Kidney (tissue), 14 donors: ENCODE data around the gene POLRMT. TPM values are rescaled to one million over a fixed set of nuclear protein-coding genes. Genes with fewer than 3 reads are reported as not detected.

ENCODE experiments used
- DNase-seq, 5 donors: peaks; one replicate each; pipeline ENCODE4 v3.0.0-alpha.2; 2013 to 2020
- FAIRE-seq: peaks from 2 replicates; lab custom pipeline; 2012; peaks lifted over from hg19 to GRCh38; lab: Jason Lieb, UNC
- H3K27ac ChIP-seq, 2 donors: one replicate each; pipeline ENCODE4 v1.7.0; 2013; ENCODE audit warnings: low read depth in 2 of 2, low read length in 2 of 2, inconsistent platforms in 1 of 2
- H3K27me3 ChIP-seq: one replicate; pipeline ENCODE4 v1.7.1; 2013; ENCODE audit warnings: low read length, inconsistent platforms; ENCODE audit not compliant: control insufficient read depth, insufficient read depth
- H3K36me3 ChIP-seq, 3 donors: one replicate each; pipeline versions ENCODE4 v1.7.0 to v1.7.1; 2013; ENCODE audit warnings: low read length in 3 of 3, control low read depth in 1 of 3, inconsistent platforms in 1 of 3; ENCODE audit not compliant: insufficient read depth in 3 of 3, control insufficient read depth in 2 of 3
- H3K4me1 ChIP-seq, 3 donors: one replicate each; pipeline versions ENCODE4 v1.7.0 to v1.7.1; 2013; ENCODE audit warnings: low read length in 3 of 3, inconsistent platforms in 1 of 3, low read depth in 1 of 3; ENCODE audit not compliant: control insufficient read depth in 2 of 3, insufficient read depth in 2 of 3
- H3K4me3 ChIP-seq, 3 donors: one replicate each; pipeline versions ENCODE4 v1.7.0 to v1.8.1; 2013; ENCODE audit warnings: low read length in 3 of 3, control low read depth in 1 of 3, inconsistent platforms in 1 of 3
- H3K9ac ChIP-seq, 3 donors: one replicate each; pipeline versions ENCODE4 v1.7.0 to v1.7.1; 2013; ENCODE audit warnings: low read length in 3 of 3, control low read depth in 1 of 3, inconsistent platforms in 1 of 3
- H3K9me3 ChIP-seq, 3 donors: one replicate each; pipeline versions ENCODE4 v1.7.0 to v1.7.1; 2013; ENCODE audit warnings: low read length in 3 of 3, control low read depth in 1 of 3, inconsistent platforms in 1 of 3; ENCODE audit not compliant: control insufficient read depth in 2 of 3, insufficient read depth in 1 of 3
- intact Hi-C: fragments of 100-400 bp; cut with DNase I; formaldehyde crosslinking; loops from one replicate; pipeline ENCODE4 v1.11.1; 2022
- polyA plus RNA-seq: library from polyadenylated mRNA; stranded (reverse); fragments of 350-450 nt; fragmentation: Illumina TruSeq; extraction: RNeasy Lipid Tissue Mini Kit (QIAGEN cat#74804); gene quantifications from one replicate; pipeline ENCODE4 v1.2.3, GENCODE V29; 2014; ENCODE audit warnings: low read depth, low replicate concordance; ENCODE audit not compliant: insufficient read depth
- total RNA-seq: library from RNA; stranded (reverse); fragmentation: NEBNext Ultra II Directional; extraction: Animal tissue kit (Norgen Biotek cat#: 25700); gene quantifications from one replicate; pipeline ENCODE4 v1.2.1, GENCODE V29; 2021
- TF ChIP-seq, protein P1 (sequence below): IDR thresholded peaks from 3 replicates; pipeline ENCODE4 v1.5.1; 2012; ENCODE audit warnings: mild to moderate bottlenecking, moderate library complexity, borderline replicate concordance; ENCODE audit not compliant: insufficient read depth; ENCODE audit errors: extremely low read depth
- donor health status: control.
- donor health status: control.
- donor health status: control.
- donor health status: control.
- donor health status: control.
- donor health status: DM: yes; HTN: yes; CAD: no.
- donor health status: Normal renal cell carcinoma (clear cell type).

POLRMT gene
- total and polyA plus RNA-seq, 2 donors from 2014 or later = 49.8 to 117 TPM

DNA sequence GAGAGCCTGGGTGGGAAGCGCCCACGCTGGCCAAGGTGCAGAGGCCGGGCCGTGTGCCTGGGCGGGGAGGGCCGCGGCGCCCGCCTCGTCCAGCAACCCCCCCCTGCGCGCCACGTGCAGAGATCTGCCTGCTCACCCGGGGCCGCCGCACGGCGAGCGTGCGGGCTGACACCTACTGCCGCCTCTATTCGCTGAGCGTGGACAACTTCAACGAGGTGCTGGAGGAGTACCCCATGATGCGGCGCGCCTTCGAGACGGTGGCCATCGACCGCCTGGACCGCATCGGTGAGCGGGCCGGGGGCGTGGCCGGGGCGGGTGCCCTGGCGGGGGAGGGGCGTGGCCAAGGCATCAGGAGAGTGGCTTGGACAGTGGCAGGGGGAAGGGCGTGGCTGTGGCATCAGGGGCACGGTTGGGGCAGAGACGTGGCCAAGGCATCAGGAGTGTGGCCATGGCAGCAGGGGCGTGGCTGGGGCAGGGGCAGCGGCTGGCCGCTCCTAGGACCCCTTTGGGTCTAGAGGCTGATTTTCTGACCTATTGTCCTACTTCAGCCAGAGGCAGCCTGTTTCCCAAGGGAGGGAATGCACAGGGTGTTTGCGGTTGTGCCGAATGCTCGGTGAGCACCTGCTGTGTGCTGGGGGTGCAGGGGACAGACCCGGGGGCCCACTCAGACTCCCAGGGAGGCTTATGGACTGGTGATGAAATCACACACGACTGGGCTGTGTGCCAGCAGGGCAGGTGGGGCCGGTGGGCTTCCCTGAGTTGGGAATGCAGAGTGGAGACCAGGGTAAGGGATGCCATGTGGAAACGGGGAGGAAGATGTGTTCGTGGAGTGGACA, 19.4 kb downstream of the POLRMT start:
- H3K27me3 ChIP-seq = no peaks in the 10 kb centered on the region
- H3K9me3 ChIP-seq = no peaks in the 10 kb centered on the region
- TF ChIP-seq, protein P1, sequence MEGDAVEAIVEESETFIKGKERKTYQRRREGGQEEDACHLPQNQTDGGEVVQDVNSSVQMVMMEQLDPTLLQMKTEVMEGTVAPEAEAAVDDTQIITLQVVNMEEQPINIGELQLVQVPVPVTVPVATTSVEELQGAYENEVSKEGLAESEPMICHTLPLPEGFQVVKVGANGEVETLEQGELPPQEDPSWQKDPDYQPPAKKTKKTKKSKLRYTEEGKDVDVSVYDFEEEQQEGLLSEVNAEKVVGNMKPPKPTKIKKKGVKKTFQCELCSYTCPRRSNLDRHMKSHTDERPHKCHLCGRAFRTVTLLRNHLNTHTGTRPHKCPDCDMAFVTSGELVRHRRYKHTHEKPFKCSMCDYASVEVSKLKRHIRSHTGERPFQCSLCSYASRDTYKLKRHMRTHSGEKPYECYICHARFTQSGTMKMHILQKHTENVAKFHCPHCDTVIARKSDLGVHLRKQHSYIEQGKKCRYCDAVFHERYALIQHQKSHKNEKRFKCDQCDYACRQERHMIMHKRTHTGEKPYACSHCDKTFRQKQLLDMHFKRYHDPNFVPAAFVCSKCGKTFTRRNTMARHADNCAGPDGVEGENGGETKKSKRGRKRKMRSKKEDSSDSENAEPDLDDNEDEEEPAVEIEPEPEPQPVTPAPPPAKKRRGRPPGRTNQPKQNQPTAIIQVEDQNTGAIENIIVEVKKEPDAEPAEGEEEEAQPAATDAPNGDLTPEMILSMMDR = no peak
- FAIRE-seq (no peak), DNase-seq (no peak)
- no peak overlapping the region for H3K27ac ChIP-seq
- no peaks in the 10 kb centered on the region for H3K36me3 ChIP-seq
- no peaks in the 10 kb centered on the region for H3K4me1 ChIP-seq
- intact Hi-C loops = no loop called here
- no peak overlapping the region for H3K4me3 ChIP-seq
- H3K9ac ChIP-seq = no peak overlapping the region

DNA sequence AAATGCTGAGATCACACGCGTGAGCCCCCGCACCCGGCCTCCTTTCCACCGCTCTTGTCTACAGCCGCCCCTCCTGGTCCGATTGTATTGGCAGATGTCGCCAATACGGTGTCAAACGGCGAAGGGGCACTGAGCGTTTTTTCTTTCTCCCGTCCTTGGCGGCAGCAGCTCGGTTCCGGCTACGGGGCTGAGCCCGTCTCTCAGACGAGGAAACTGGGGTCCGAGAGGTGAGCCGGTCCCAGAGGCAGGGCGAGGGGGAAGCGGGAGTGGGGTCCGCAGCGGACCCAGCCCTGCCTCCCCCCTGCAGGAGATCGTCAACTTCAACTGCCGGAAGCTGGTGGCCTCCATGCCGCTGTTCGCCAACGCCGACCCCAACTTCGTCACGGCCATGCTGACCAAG, 20.4 kb downstream of the POLRMT start:
- H3K36me3 ChIP-seq = no peaks in the 10 kb centered on the region
- H3K27me3 ChIP-seq = no peaks in the 10 kb centered on the region
- H3K4me1 ChIP-seq = no peaks in the 10 kb centered on the region
- H3K9ac ChIP-seq = no peak overlapping the region
- TF ChIP-seq, protein P1 = no peak
- no peak overlapping the region for H3K4me3 ChIP-seq
- no peaks in the 10 kb centered on the region for H3K9me3 ChIP-seq
- DNase-seq = peak in 1 of 5 donors; percentile 66
- intact Hi-C loops = no loop called here
- no peak for FAIRE-seq
- H3K27ac ChIP-seq = no peak overlapping the region

DNA sequence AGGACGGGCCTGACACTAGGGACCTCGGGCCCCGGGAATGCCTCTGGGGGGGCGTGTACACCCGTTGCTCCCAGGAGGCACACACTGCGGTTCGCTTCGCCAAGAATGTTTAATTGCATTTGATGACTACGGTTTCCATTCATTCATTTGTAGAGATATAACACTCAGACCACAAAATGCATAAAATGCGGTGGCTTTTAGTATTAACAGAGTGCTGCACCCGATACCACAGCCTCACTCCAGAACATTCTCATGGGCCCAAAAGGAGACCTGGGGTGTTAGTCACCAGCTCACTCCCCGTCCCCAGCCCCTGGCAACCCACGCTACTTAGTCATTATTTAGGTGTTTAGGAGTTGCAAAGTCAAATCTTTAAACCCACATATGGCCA, 21.9 kb downstream of the POLRMT start:
- no peak overlapping the region for H3K4me3 ChIP-seq
- FAIRE-seq = no peak
- TF ChIP-seq, protein P1 = no peak

More for the DNA sequence above, 21.9 kb downstream of the POLRMT start:
- H3K9ac ChIP-seq = no peak overlapping the region
- H3K4me1 ChIP-seq = no peaks in the 10 kb centered on the region
- intact Hi-C loops = no loop called here
- no peaks in the 10 kb centered on the region for H3K27me3 ChIP-seq
- DNase-seq = no peak
- H3K36me3 ChIP-seq = no peaks in the 10 kb centered on the region
- H3K27ac ChIP-seq = no peak overlapping the region
- H3K9me3 ChIP-seq = no peaks in the 10 kb centered on the region
